RKO (cell line): Measurements from ENCODE around the gene ART3.
A peak's percentile ranks its signal among the peaks of the same experiment; 100 is the strongest.

Source experiments
- DNase-seq: peaks from one replicate; pipeline ENCODE4 v3.0.0-alpha.2; 2016; ENCODE audit warnings: low spot score

The ART3 gene

GRCh38 chr4:76072760-76073159 lies 1.7 kb upstream of the ART3 start:
- no peak for DNase-seq

DNA sequence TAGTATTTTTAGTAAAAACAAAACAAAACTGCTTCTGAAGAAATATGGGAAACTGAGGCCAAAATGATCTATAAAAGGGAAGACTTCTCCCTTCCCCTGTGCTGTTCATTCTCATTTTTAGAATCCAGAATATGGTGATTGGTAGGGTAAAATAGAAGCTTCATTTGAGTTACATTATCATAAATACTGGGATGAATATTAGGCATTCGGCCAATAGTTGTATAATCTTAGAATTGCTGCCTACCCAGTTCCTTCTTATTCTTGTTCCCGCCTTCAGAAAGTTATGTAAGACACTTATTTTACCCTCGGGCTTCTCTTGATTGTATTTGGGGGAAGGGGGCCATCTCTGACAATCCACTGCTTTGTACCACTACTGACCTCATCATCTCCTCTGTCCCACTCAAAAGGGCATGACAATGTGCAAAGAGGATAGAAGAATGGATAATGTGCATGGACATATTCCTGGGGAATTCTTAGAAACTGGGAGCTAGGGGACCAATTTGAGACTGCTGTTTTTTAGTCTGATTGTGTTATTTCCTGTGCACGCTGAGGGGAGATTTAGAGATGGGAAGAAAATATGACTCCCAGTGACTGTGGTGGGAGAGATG lies 588 bp downstream of the ART3 start:
- DNase-seq: no peak

GRCh38 chr4:76078033-76078613 lies 3.6 kb downstream of the ART3 start:
- no peak for DNase-seq

GRCh38 chr4:76083386-76083988 lies 9.0 kb downstream of the ART3 start:
- DNase-seq: no peak

DNA sequence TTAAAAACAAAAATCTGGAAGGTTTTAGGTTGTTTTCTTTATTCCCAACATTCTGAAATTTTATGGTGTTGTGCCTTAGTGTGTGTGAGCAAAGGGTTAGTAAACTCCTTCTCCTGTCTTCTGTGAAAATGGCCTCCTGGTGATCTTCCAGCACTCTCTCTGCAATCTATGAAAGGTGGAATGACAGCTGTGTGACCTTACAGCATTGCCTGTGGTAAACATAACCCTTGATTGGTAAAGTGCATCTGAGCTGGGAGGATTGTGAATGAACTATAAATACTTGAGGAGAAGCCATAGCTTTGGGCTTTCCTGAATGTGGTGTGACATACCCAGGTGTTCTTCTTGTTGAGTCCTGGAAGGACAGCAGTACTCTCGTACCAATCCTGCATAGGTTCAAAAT lies 10.0 kb downstream of the ART3 start:
- DNase-seq: no peak

- DNase-seq: peak; percentile 85
Observed at GRCh38 chr4:76087007-76087769, 12.7 kb downstream of the ART3 start.

DNA sequence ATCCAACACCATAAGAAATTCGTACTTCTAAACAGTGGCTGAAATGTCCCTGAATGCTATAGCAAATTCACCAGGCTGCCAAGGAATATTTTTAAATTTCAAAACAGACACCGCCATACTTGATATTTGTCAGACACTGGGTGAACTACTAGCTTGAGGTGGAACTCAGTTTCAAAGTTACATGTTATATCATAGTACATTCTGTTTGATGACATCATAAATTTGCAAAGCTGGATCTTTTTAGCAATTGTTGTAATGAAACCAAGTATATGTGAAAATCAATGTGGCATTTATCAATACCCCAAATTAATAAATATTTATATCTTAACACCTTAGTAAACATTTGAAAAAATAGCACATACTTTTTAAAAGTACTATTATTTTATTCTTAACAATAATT lies 14.2 kb downstream of the ART3 start:
- DNase-seq: no peak

DNA sequence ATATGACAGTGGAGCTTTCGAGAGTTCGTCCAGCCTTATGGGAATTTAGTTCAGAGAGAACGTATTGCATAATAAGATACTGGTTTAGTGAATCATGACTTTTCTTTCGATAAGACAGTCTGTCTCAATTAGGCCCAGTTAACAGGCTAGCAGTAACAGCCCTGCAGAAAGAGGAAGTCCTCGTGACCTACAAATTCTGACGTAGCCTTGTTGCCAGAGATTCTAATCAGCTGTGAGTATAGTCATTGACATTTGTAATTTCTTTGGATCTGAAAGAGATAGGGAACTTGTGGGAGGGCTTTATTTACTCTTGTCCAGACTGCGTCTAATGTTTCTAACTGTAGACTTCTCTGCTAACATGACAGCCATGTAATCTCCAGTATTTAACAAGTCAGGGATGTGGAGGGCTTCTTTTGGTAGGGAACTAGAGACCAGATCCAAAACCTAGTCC lies 15.8 kb downstream of the ART3 start:
- no peak for DNase-seq

- DNase-seq: no peak
Observed at GRCh38 chr4:76091052-76091451, 16.5 kb downstream of the ART3 start.

- DNase-seq: no peak
Observed at GRCh38 chr4:76095568-76095967, 21.1 kb downstream of the ART3 start.

- DNase-seq: no peak
Observed at GRCh38 chr4:76096076-76096475, 21.6 kb downstream of the ART3 start.

DNA sequence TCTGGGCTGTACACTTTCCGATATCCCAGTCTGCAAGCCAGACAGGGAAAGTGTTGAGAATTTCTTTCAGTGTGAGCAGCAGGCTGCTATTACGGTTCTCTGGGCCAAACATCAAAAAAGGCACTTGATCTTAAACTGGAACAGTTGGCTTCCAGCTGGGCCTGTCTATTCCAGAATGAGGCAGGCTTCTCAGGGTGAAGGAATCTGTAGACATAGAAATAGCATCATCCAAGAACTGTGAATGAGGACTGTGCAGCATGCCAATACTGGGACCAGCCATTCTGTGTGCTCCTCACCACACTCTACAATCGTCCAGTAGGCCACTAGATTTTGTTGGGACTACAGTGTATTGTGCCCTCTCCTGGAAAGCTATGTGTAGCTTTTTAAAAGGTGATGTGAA lies 31.1 kb downstream of the ART3 start:
- DNase-seq: no peak

DNA sequence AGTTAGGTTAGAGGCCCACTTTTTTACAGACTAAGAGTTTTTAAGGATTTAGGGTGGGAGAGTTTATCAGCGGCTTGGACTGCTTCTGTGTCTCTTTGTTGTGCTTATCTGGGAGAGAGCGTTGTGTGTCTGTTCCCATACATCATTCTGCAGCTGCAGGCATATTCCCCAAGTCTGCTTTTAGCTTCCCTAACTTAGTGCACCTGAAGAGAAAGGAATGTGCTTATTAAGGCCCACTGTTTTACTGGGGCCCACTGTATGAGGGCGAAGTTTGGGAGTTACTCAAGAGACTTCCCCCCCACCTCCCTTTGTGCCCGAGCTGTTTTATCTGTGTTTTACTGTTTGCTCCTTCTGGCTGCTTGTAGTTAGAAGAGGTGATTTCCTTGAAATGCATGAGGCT lies 31.9 kb downstream of the ART3 start:
- DNase-seq: no peak

DNA sequence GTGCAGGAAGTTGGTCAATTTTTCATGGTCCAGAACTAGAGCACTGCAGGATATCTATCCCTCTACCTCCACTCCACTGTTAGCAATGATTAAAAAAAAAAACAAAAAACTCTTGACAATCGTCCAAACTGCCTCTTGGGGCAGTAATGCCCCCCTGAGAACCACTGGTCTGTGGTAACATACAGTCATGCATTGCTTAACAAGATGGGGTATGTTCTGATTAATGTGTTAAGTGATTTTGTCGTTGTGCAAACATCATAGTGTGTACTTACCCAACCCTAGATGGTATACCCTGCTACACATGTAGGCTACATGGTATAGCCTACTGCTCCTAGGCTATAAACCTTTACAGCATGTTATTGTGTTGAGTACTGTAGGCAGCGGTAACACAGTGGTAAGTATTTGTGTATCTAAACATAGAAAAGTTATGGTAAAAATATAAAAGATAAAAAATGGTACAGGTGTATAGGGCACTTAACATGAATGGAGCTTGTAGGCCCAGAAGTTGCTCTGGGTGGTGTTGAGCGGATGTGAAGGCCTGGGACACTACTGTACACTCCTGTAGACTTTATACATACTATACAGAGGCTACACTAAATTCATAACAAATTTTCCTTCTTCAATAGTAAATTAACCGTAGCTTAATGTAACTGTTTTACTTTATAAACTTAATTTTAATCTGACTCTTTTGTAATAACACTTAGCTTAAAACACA lies 34.1 kb downstream of the ART3 start:
- peak; percentile 68 for DNase-seq

DNA sequence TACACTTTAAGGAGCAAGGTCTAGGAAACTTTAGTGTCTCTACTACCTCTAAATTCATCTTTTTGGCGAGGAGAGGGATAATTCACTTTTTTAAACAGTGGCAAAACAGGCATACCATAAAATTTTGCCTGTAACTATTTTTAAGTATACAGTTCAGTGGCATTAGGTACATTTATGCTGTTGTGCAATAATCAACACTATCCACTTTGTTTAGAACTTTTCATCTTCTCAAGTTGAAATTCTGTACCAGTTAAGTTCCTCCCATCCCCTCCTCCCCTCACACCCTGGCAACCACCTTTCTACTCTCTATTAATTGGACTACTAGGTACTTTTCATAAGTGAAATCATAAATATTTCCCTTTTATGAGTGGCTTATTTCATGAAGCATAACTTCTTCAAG lies 42.3 kb downstream of the ART3 start:
- no peak for DNase-seq

- DNase-seq: no peak
Observed at GRCh38 chr4:76117536-76117935, 43.0 kb downstream of the ART3 start.

DNA sequence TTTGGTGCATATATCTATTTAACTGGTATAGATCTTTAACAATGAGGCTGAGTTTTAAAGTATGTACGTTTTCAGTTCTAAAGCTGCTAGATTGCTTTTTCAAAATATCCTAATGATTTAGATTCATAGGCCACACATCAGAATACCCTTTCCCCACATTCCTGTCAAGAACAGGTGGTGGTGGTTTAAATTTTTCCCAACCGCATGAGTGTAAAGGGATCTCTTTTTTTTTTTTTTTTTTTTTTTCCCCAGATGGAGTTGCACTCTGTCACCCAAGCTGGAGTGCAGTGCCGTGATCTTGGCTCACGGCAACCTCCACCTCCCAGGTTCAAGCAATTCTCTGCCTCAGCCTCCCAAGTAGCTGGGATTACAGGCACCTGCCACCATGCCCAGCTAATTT lies 45.7 kb downstream of the ART3 start:
- DNase-seq: no peak

GRCh38 chr4:76125816-76126215 lies 51.3 kb downstream of the ART3 start:
- no peak for DNase-seq

GRCh38 chr4:76127754-76128153 lies 53.2 kb downstream of the ART3 start:
- no peak for DNase-seq

GRCh38 chr4:76141241-76141640 lies 66.7 kb downstream of the ART3 start:
- DNase-seq: no peak

GRCh38 chr4:76144546-76144945 lies 70.0 kb downstream of the ART3 start:
- DNase-seq: no peak

GRCh38 chr4:76147454-76148141 lies 73.1 kb downstream of the ART3 start:
- peak; percentile 91 for DNase-seq
